Smooth muscle cell (in vitro differentiated cells): ENCODE data around the gene HSPB9. TPM values are rescaled to one million over a fixed set of nuclear protein-coding genes. Genes with fewer than 3 reads are reported as not detected.
A peak's percentile ranks its signal among the peaks of the same experiment; 100 is the strongest.
"Not testable (repeated sequence)": the region's sequence is repeated elsewhere in the genome, so short reads cannot be mapped to it uniquely, and the experiment has no call there.

Experiments used
- DNase-seq: peaks from one replicate; lab custom pipeline; 2025; ENCODE audit not compliant: unreplicated experiment; lab: John Stamatoyannopoulos, UW
- H2AFZ ChIP-seq: fragments of 200-600 bp; sonication (generic); 2 replicates; pipeline ENCODE4 v1.6.0; 2016; ENCODE audit warnings: antibody characterized with exemption, low read depth, mild to moderate bottlenecking
- H3F3A ChIP-seq: fragments of 200-600 bp; sonication (generic); 2 replicates; pipeline ENCODE4 v1.6.0; 2017; ENCODE audit warnings: antibody characterized with exemption, low read depth
- H3K27ac ChIP-seq: fragments of 200-600 bp; sonication (generic); 2 replicates; pipeline ENCODE4 v1.5.1; 2016; ENCODE audit warnings: low read depth, mild to moderate bottlenecking
- H3K27me3 ChIP-seq: fragments of 200-600 bp; sonication (generic); 2 replicates; pipeline ENCODE4 v1.6.1; 2016; ENCODE audit warnings: low read depth, mild to moderate bottlenecking
- H3K36me3 ChIP-seq: fragments of 200-600 bp; sonication (generic); 2 replicates; pipeline ENCODE4 v1.5.1; 2016; ENCODE audit warnings: low read depth
- H3K4me1 ChIP-seq: fragments of 200-600 bp; sonication (generic); 2 replicates; pipeline ENCODE4 v1.5.1; 2016; ENCODE audit warnings: low read depth
- H3K4me2 ChIP-seq: fragments of 200-600 bp; sonication (generic); 2 replicates; pipeline ENCODE4 v1.6.0; 2016; ENCODE audit warnings: mild to moderate bottlenecking
- H3K4me3 ChIP-seq: fragments of 200-600 bp; sonication (generic); 2 replicates; pipeline ENCODE4 v1.5.1; 2016; ENCODE audit warnings: mild to moderate bottlenecking
- H3K79me2 ChIP-seq: fragments of 200-600 bp; sonication (generic); 2 replicates; pipeline ENCODE4 v1.6.0; 2016; ENCODE audit warnings: low read depth, mild to moderate bottlenecking
- H3K9ac ChIP-seq: fragments of 200-600 bp; sonication (generic); 2 replicates; pipeline ENCODE4 v1.6.0; 2016; ENCODE audit warnings: low read depth
- H3K9me3 ChIP-seq: fragments of 200-600 bp; sonication (generic); replicated peaks from 2 replicates; pipeline ENCODE4 v1.5.1; 2016; ENCODE audit warnings: low read depth
- H4K20me1 ChIP-seq: fragments of 200-600 bp; sonication (generic); 2 replicates; pipeline ENCODE4 v1.6.0; 2016; ENCODE audit warnings: low read depth
- WGBS: methylation state at CpG from one replicate; pipeline ENCODE4 v1.1.7; 2016; ENCODE audit warnings: low lambda C conversion rate; 5-methylcytosine and 5-hydroxymethylcytosine counted together
- polyA plus RNA-seq: library from polyadenylated mRNA; unstranded; fragments of >200 nt; fragmentation: Nextera tagmentation; extraction: Ambion mirVana; gene quantifications from 2 replicates; pipeline ENCODE4 v1.2.1, GENCODE V29; 2016
- total RNA-seq: library from RNA; depleted of rRNA; stranded (reverse); fragments of >200 nt; gene quantifications from 2 replicates; pipeline ENCODE4 v1.2.3, GENCODE V29; 2014
- TF ChIP-seq, protein P1 (sequence below): fragments of 200-600 bp; sonication (generic); IDR thresholded peaks from 2 replicates; pipeline ENCODE4 v1.5.1; 2017; ENCODE audit warnings: borderline replicate concordance, mild to moderate bottlenecking, antibody characterized with exemption; ENCODE audit not compliant: insufficient read depth, poor library complexity, severe bottlenecking

Gene HSPB9
- total and polyA plus RNA-seq, 2 experiments from 2014 or later, result 0.39 TPM; not detected in 1

DNA sequence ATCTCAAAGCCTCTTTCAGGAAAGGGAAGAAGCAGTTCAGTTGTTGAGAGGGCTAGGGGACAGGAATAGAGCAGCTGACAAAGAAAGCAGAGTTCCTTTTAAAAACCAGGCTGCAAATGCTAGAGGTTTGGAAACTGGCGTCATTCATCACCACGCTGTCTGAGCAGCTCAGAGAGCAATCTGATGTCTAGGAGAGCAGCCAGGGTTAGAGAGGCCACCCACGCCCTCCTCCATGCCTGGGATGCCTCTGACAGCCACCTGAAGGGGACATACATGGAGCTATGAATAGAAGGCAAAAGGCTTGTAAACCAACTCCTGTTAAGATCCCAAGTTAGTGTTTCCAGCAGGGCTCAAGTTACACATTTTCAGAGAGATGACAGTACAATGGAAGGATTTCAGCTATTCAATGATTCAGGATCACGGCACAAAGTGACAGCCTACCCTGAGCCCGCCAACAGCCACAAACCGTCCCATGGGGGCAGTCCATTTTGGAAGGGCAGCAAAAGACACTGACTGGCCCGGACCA lies 19.8 kb downstream of the HSPB9 start:
- no peaks in the 10 kb centered on the region for H3K36me3 ChIP-seq
- H3K9me3 ChIP-seq, result no peaks in the 10 kb centered on the region
- peak overlapping the region; percentile 77 for H3K27ac ChIP-seq
- no peak overlapping the region for H3K9ac ChIP-seq
- H3K4me1 ChIP-seq, result no peaks in the 10 kb centered on the region
- no peaks in the 10 kb centered on the region for H3K27me3 ChIP-seq
- H3K4me2 ChIP-seq, result peak overlapping the region; percentile 42
- H2AFZ ChIP-seq, result no peak overlapping the region
- H3K4me3 ChIP-seq, result no peak overlapping the region
- peaks cover 84% of the 10 kb centered on the region for H3K79me2 ChIP-seq
- TF ChIP-seq, protein P1, sequence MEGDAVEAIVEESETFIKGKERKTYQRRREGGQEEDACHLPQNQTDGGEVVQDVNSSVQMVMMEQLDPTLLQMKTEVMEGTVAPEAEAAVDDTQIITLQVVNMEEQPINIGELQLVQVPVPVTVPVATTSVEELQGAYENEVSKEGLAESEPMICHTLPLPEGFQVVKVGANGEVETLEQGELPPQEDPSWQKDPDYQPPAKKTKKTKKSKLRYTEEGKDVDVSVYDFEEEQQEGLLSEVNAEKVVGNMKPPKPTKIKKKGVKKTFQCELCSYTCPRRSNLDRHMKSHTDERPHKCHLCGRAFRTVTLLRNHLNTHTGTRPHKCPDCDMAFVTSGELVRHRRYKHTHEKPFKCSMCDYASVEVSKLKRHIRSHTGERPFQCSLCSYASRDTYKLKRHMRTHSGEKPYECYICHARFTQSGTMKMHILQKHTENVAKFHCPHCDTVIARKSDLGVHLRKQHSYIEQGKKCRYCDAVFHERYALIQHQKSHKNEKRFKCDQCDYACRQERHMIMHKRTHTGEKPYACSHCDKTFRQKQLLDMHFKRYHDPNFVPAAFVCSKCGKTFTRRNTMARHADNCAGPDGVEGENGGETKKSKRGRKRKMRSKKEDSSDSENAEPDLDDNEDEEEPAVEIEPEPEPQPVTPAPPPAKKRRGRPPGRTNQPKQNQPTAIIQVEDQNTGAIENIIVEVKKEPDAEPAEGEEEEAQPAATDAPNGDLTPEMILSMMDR, result no peak
- H3F3A ChIP-seq, result peaks cover 14% of the 10 kb centered on the region
- DNase-seq, result no peak
- H4K20me1 ChIP-seq, result peaks cover 97% of the 10 kb centered on the region
- 57% methylated on average over 7 of the region's 7 CpGs for WGBS

DNA sequence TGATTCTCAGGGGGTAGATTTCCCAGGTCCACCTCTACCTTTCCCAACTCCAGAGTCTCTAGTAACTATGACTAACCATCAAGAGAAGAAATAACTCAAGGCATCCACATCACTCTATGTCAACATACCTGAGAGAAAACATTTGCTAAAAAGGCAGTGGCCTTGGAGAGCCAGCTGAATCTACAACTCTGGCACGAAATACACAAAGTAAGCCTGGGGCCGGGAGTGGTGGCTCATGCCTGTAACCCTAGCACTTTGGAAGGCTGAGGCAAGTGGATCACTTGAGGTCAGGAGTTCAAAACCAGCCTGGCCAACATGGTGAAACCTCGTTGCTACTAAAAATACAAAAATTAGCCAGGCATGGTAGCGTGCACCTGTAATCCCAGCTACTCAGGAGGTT lies 20.5 kb downstream of the HSPB9 start:
- Histone ChIP-seq H3K79me2 (peaks cover 83% of the 10 kb centered on the region), H3K27ac (peak overlapping the region; percentile 77), H4K20me1 (peaks cover 97% of the 10 kb centered on the region), H3F3A (peaks cover 16% of the 10 kb centered on the region)
- not testable (repeated sequence) for H3K9ac ChIP-seq, DNase-seq, H3K27me3 ChIP-seq, H3K36me3 ChIP-seq, H3K4me1 ChIP-seq, H3K4me3 ChIP-seq, H3K4me2 ChIP-seq, H2AFZ ChIP-seq, H3K9me3 ChIP-seq
- 92% methylated on average over 4 of the region's 4 CpGs for WGBS

DNA sequence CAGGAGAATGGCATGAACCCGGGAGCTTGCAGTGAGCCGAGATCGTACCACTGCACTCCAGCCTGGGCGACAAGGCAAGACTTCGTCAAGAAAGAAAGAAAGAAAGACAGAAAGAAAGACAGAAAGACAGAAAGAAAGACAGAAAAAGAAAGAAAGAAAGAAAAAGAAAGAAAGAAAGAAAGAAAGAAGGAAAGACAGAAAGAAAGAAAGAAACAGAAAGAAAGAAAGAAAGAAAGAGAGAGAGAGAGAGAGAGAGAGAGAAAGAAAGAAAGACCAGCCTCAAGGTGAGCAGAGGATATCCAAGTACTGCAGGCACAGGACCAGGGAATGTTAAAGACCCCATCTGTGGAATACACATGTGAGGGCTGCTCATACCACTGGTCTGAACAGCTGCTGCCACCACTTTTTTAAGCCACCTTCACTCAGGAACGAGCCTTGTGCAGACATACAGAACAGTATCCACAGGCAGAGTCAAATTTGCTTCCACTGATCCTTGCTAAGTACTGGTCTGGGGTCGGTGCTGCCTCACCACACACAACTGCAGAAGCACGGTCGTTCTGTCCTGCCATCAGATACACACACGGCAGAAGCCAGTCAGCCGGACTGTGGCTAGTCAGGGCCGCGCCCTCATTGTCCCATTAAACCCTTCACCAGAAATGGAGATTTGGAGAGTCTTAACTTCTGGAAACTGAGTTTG lies 24.5 kb downstream of the HSPB9 start:
- Histone ChIP-seq H2AFZ (no peak overlapping the region), H3K4me1 (no peaks in the 10 kb centered on the region), H3K4me3 (no peak overlapping the region), H3K9me3 (no peaks in the 10 kb centered on the region), H3F3A (peaks cover 10% of the 10 kb centered on the region), H3K36me3 (no peaks in the 10 kb centered on the region), H3K27ac (no peak overlapping the region), H3K27me3 (no peaks in the 10 kb centered on the region), H3K4me2 (no peak overlapping the region), H3K79me2 (peaks cover 86% of the 10 kb centered on the region), H3K9ac (no peak overlapping the region), H4K20me1 (peaks cover 98% of the 10 kb centered on the region)
- TF ChIP-seq, protein P1, result no peak
- no peak for DNase-seq
- WGBS, result 92% methylated on average over 13 of the region's 13 CpGs

GRCh38 chr17:42153919-42154742 lies 31.5 kb downstream of the HSPB9 start:
- Histone ChIP-seq H3K79me2 (peaks cover 56% of the 10 kb centered on the region), H3F3A (no peaks in the 10 kb centered on the region), H3K4me1 (peaks cover 6% of the 10 kb centered on the region), H3K27ac (peak overlapping the region; percentile 74), H2AFZ (peak overlapping the region; percentile 26), H3K4me2 (peak overlapping the region; percentile 93), H4K20me1 (peaks cover 49% of the 10 kb centered on the region), H3K36me3 (no peaks in the 10 kb centered on the region), H3K4me3 (peak overlapping the region; percentile 86), H3K9ac (peak overlapping the region; percentile 96), H3K27me3 (no peaks in the 10 kb centered on the region), H3K9me3 (no peaks in the 10 kb centered on the region)
- 4% methylated on average over 15 of the region's 15 CpGs for WGBS
- TF ChIP-seq, protein P1, result no peak
- DNase-seq, result no peak
